HG03095 (cell line): Measurements from ENCODE around the gene OPALIN.

Experiments
- ATAC-seq: cut with Tn5 transposase; IDR thresholded peaks from one replicate; pipeline ENCODE4 v1.9.1; 2021; ENCODE audit warnings: moderate library complexity; ENCODE audit not compliant: unreplicated experiment

OPALIN gene

GRCh38 chr10:96374639-96374984, 15.8 kb upstream of the OPALIN start:
- ATAC-seq: no peak

- ATAC-seq: no peak
Measured at GRCh38 chr10:96374004-96374403, 15.2 kb upstream of the OPALIN start.

- no peak for ATAC-seq
Measured at GRCh38 chr10:96371356-96371755, 12.6 kb upstream of the OPALIN start.

GRCh38 chr10:96370584-96371157, 11.9 kb upstream of the OPALIN start:
- ATAC-seq: no peak

GRCh38 chr10:96369890-96370583, 11.2 kb upstream of the OPALIN start:
- no peak for ATAC-seq

- ATAC-seq: no peak
Measured at GRCh38 chr10:96368971-96369370, 10.2 kb upstream of the OPALIN start.

GRCh38 chr10:96367470-96367869, 8.7 kb upstream of the OPALIN start:
- ATAC-seq: no peak

GRCh38 chr10:96366508-96366907, 7.7 kb upstream of the OPALIN start:
- no peak for ATAC-seq

- ATAC-seq: no peak
Measured at GRCh38 chr10:96365571-96365970, 6.8 kb upstream of the OPALIN start.

GRCh38 chr10:96360766-96361165, 2.0 kb upstream of the OPALIN start:
- ATAC-seq: no peak

- ATAC-seq: no peak
Measured at GRCh38 chr10:96360331-96360730, 1.5 kb upstream of the OPALIN start.

GRCh38 chr10:96359616-96360015, 814 bp upstream of the OPALIN start:
- no peak for ATAC-seq

- ATAC-seq: no peak
Measured at GRCh38 chr10:96357038-96357620, 1.7 kb downstream of the OPALIN start.

GRCh38 chr10:96352582-96352981, 6.2 kb downstream of the OPALIN start:
- no peak for ATAC-seq

- ATAC-seq: no peak
Measured at GRCh38 chr10:96352027-96352426, 6.8 kb downstream of the OPALIN start.

GRCh38 chr10:96346295-96346694, 12.5 kb downstream of the OPALIN start:
- ATAC-seq: no peak

- ATAC-seq: no peak
Measured at GRCh38 chr10:96345222-96345621, 13.6 kb downstream of the OPALIN start.

GRCh38 chr10:96344178-96344577, 14.6 kb downstream of the OPALIN start:
- ATAC-seq: no peak

GRCh38 chr10:96342402-96342801, 16.4 kb downstream of the OPALIN start:
- no peak for ATAC-seq

GRCh38 chr10:96341219-96342182, 17.3 kb downstream of the OPALIN start:
- ATAC-seq: no peak
